MCF 10A (cell line): ENCODE data around the gene GRIK2. TPM values are rescaled to one million over a fixed set of nuclear protein-coding genes. Genes with fewer than 3 reads are reported as not detected.

Experiments
- BruUV-seq: library from RNA; stranded (reverse); fragments of 400-500 nt; replicated peaks from 2 replicates; lab custom pipeline; 2021; lab: Mats Ljungman, UMichigan
- CTCF ChIA-PET: fragments of 300-600 bp; sonication (Branson Sonifier 250); formaldehyde crosslinking; extraction: SDS; loops from one replicate; lab custom pipeline; 2021; ENCODE audit warnings: antibody characterized with exemption, inconsistent platforms; lab: Yijun Ruan, JAX
- POLR2A ChIA-PET: fragments of 300-600, 350-650 bp; sonication (Branson Sonifier 250); formaldehyde crosslinking; extraction: SDS; loops from one replicate; lab custom pipeline; 2020; ENCODE audit warnings: antibody characterized with exemption, inconsistent platforms; lab: Yijun Ruan, JAX
- DNase-seq: peaks from one replicate; pipeline ENCODE4 v3.0.0-alpha.2; 2018; ENCODE audit not compliant: unreplicated experiment
- H3K27ac Mint-ChIP-seq: one replicate; pipeline ENCODE4 v1.8.0; 2022; ENCODE audit warnings: mild to moderate bottlenecking, low read depth, mixed read lengths; ENCODE audit not compliant: unreplicated experiment
- H3K27me3 Mint-ChIP-seq: one replicate; pipeline ENCODE4 v1.8.0; 2022; ENCODE audit warnings: mixed read lengths; ENCODE audit not compliant: insufficient read depth, unreplicated experiment
- H3K36me3 Mint-ChIP-seq: one replicate; pipeline ENCODE4 v1.8.0; 2022; ENCODE audit warnings: mild to moderate bottlenecking, moderate library complexity, mixed read lengths; ENCODE audit not compliant: insufficient read depth, unreplicated experiment
- H3K4me1 Mint-ChIP-seq: one replicate; pipeline ENCODE4 v1.8.0; 2022; ENCODE audit warnings: mixed read lengths; ENCODE audit not compliant: insufficient read depth, unreplicated experiment
- H3K4me3 Mint-ChIP-seq: one replicate; pipeline ENCODE4 v1.8.0; 2022; ENCODE audit warnings: mild to moderate bottlenecking, moderate library complexity, mixed read lengths; ENCODE audit not compliant: unreplicated experiment
- H3K9me3 Mint-ChIP-seq: one replicate; pipeline ENCODE4 v1.8.0; 2022; ENCODE audit warnings: mixed read lengths; ENCODE audit not compliant: unreplicated experiment
- CTCF ChIP-seq: fragments of 200-600 bp; IDR thresholded peaks from one replicate; pipeline ENCODE4 v1.8.0; 2022; ENCODE audit warnings: antibody characterized with exemption, mild to moderate bottlenecking; ENCODE audit not compliant: unreplicated experiment
- intact Hi-C: fragments of 100-400 bp; cut with micrococcal nuclease; formaldehyde crosslinking; loops from 2 replicates; pipeline ENCODE4 v1.14.1; 2022
- total RNA-seq: library from RNA; stranded (reverse); gene quantifications from 2 replicates; pipeline ENCODE4 v1.2.3, GENCODE V29; 2022

GRIK2 gene
- total RNA-seq, 1 experiment from 2014 or later, result 0.89 TPM

GRCh38 chr6:101703311-101703710, 309.8 kb downstream of the GRIK2 start:
- ChIA-PET POLR2A (interaction anchor here (0.6 kb wide), 1 partner anchor 8 kb away, joined by 3 read pairs; no protein-coding TSS in a partner anchor), CTCF (no interaction called here)
- Mint-ChIP-seq H3K27ac (no peak overlapping the region), H3K9me3 (no peaks in the 10 kb centered on the region), H3K36me3 (no peaks in the 10 kb centered on the region), H3K4me1 (no peaks in the 10 kb centered on the region), H3K4me3 (no peak overlapping the region), H3K27me3 (no peaks in the 10 kb centered on the region)
- no peak for TF ChIP-seq CTCF
- DNase-seq, result no peak
- BruUV-seq, result no TSS peak
- intact Hi-C loops, result no loop called here

- ChIA-PET CTCF (no interaction called here), POLR2A (no interaction called here)
- Mint-ChIP-seq H3K4me3 (no peak overlapping the region), H3K27ac (no peak overlapping the region), H3K36me3 (no peaks in the 10 kb centered on the region), H3K9me3 (no peaks in the 10 kb centered on the region), H3K4me1 (no peaks in the 10 kb centered on the region), H3K27me3 (no peaks in the 10 kb centered on the region)
- peak; percentile 9 for DNase-seq
- no peak for TF ChIP-seq CTCF
- intact Hi-C loops, result no loop called here
- no TSS peak for BruUV-seq
Measured at GRCh38 chr6:101705866-101706265, 312.4 kb downstream of the GRIK2 start.

GRCh38 chr6:101706576-101706975, 313.1 kb downstream of the GRIK2 start:
- H3K9me3 Mint-ChIP-seq, result no peaks in the 10 kb centered on the region
- TF ChIP-seq CTCF, result no peak
- no peaks in the 10 kb centered on the region for H3K27me3 Mint-ChIP-seq
- H3K4me1 Mint-ChIP-seq, result no peaks in the 10 kb centered on the region
- no peaks in the 10 kb centered on the region for H3K36me3 Mint-ChIP-seq
- ChIA-PET POLR2A (no interaction called here), CTCF (no interaction called here)
- no peak overlapping the region for H3K4me3 Mint-ChIP-seq
- no peak overlapping the region for H3K27ac Mint-ChIP-seq
- BruUV-seq, result no TSS peak
- intact Hi-C loops, result no loop called here
- DNase-seq, result no peak

- CTCF ChIA-PET, result interaction anchor here (0.7 kb wide), 1 partner anchor 28 kb away, joined by 3 read pairs; no protein-coding TSS in a partner anchor
- no peak overlapping the region for H3K27ac Mint-ChIP-seq
Measured at GRCh38 chr6:101711518-101711917, 318.0 kb downstream of the GRIK2 start.

More at GRCh38 chr6:101711518-101711917, 318.0 kb downstream of the GRIK2 start:
- H3K9me3 Mint-ChIP-seq, result no peaks in the 10 kb centered on the region
- no TSS peak for BruUV-seq
- no peak for TF ChIP-seq CTCF
- no peaks in the 10 kb centered on the region for H3K4me1 Mint-ChIP-seq
- H3K4me3 Mint-ChIP-seq, result no peak overlapping the region
- H3K36me3 Mint-ChIP-seq, result no peaks in the 10 kb centered on the region
- H3K27me3 Mint-ChIP-seq, result no peaks in the 10 kb centered on the region
- POLR2A ChIA-PET, result no interaction called here
- no peak for DNase-seq
- intact Hi-C loops, result no loop called here
